BJ (cell line): Measurements from ENCODE around the gene SLC16A8. TPM values are rescaled to one million over a fixed set of nuclear protein-coding genes. Genes with fewer than 3 reads are reported as not detected.

Experiments used
- CTCF ChIA-PET: fragments of 350-600 bp; formaldehyde crosslinking; extraction: SDS; loops from one replicate; lab custom pipeline; 2021; ENCODE audit warnings: antibody characterized with exemption, inconsistent platforms; lab: Yijun Ruan, JAX
- POLR2A ChIA-PET: fragments of 300-600 bp; sonication (Branson Sonifier 250); formaldehyde crosslinking; extraction: SDS; loops from one replicate; lab custom pipeline; 2021; ENCODE audit warnings: antibody characterized with exemption; lab: Charles Lee
- DNase-seq: peaks from one replicate; pipeline ENCODE4 v3.0.0-alpha.2; 2011; ENCODE audit warnings: low read depth
- H3K27me3 ChIP-seq: 2 replicates; pipeline ENCODE4 v1.6.0; 2011; ENCODE audit warnings: low read length; ENCODE audit not compliant: control insufficient read depth, insufficient read depth
- H3K36me3 ChIP-seq: 2 replicates; pipeline ENCODE4 v1.5.1; 2011; ENCODE audit warnings: low read length; ENCODE audit not compliant: control insufficient read depth, insufficient read depth
- H3K4me3 ChIP-seq: 2 replicates; pipeline ENCODE4 v1.5.1; 2011; ENCODE audit warnings: low read depth, mild to moderate bottlenecking, control low read depth, low read length
- CTCF ChIP-seq: IDR thresholded peaks from 2 replicates; pipeline ENCODE4 v1.5.1; 2011; ENCODE audit warnings: low read depth, mild to moderate bottlenecking, control low read depth, inconsistent platforms, low read length, moderate library complexity; ENCODE audit not compliant: insufficient read depth
- polyA minus RNA-seq: library from RNA; depleted of rRNA, polyadenylated mRNA; stranded (reverse); fragments of >200 nt; gene quantifications from 2 replicates; pipeline ENCODE4 v1.2.3, GENCODE V29; 2011; rRNA and poly(A)+ RNA removed
- polyA plus RNA-seq: library from polyadenylated mRNA; depleted of rRNA; stranded (reverse); fragments of >200 nt; gene quantifications from 2 replicates; pipeline ENCODE4 v1.2.3, GENCODE V29; 2011; rRNA removed

SLC16A8 gene
- polyA plus RNA-seq (0.10 and 0.17 TPM in 2 replicates), polyA minus RNA-seq (not detected in 2 replicates)

- POLR2A ChIA-PET, result no interaction called here
These were observed at the start of gene SLC16A8 for GRCh38 chr22:38083931-38084631. SLC16A8 (minus strand) TSS chr22:38084184; CDS start chr22:38082873, 1,311 bp downstream.

GRCh38 chr22:38133331-38133730 is 49.3 kb upstream of the SLC16A8 start:
- Histone ChIP-seq H3K27me3 (no peaks in the 10 kb centered on the region), H3K4me3 (no peak overlapping the region), H3K36me3 (peaks cover 1% of the 10 kb centered on the region)
- no peak for DNase-seq
- TF ChIP-seq CTCF, result no peak
- ChIA-PET POLR2A (no interaction called here), CTCF (interaction anchor here (1.1 kb wide), 2 partner anchors 9 to 12 kb away, joined by 4 to 6 read pairs; no protein-coding TSS in a partner anchor)

More at GRCh38 chr22:38083931-38084631, at the start of gene SLC16A8:
- Histone ChIP-seq H3K36me3 (no peaks in the 10 kb centered on the region), H3K27me3 (peaks cover 3% of the 10 kb centered on the region; the same call in 1 of the 2 replicates), H3K4me3 (no peak within 1 kb of the TSS)
- no peak for TF ChIP-seq CTCF
- CTCF ChIA-PET, result interaction anchor here (1.3 kb wide), 2 partner anchors 15 kb away, joined by 4 to 8 read pairs; no protein-coding TSS in a partner anchor
- no peak for DNase-seq

- no peak for TF ChIP-seq CTCF
- ChIA-PET CTCF (no interaction called here), POLR2A (no interaction called here)
These were observed 48.8 kb upstream of the SLC16A8 start for GRCh38 chr22:38132794-38133193.

GRCh38 chr22:38132136-38132535 is 48.2 kb upstream of the SLC16A8 start:
- no peak for DNase-seq
- no peak for TF ChIP-seq CTCF
- H3K27me3 ChIP-seq, result no peaks in the 10 kb centered on the region
- H3K4me3 ChIP-seq, result no peak overlapping the region
- no peaks in the 10 kb centered on the region; the same call in 1 of the 2 replicates for H3K36me3 ChIP-seq
- ChIA-PET POLR2A (no interaction called here), CTCF (interaction anchor here (2.8 kb wide), 1 partner anchor 18 kb away, joined by 12 read pairs; no protein-coding TSS in a partner anchor)

More at GRCh38 chr22:38132794-38133193, 48.8 kb upstream of the SLC16A8 start:
- no peak for DNase-seq
- no peaks in the 10 kb centered on the region for H3K27me3 ChIP-seq
- no peak overlapping the region for H3K4me3 ChIP-seq
- no peaks in the 10 kb centered on the region; the same call in 1 of the 2 replicates for H3K36me3 ChIP-seq

- ChIA-PET CTCF (interaction anchor here (2.8 kb wide), 1 partner anchor 17 kb away, joined by 12 read pairs; no protein-coding TSS in a partner anchor), POLR2A (no interaction called here)
- no peak for DNase-seq
- TF ChIP-seq CTCF, result no peak
- Histone ChIP-seq H3K36me3 (no peaks in the 10 kb centered on the region; the same call in none of the 2 replicates), H3K4me3 (no peak overlapping the region), H3K27me3 (no peaks in the 10 kb centered on the region)
These were observed 47.4 kb upstream of the SLC16A8 start for GRCh38 chr22:38131399-38131798.
